Muscle layer of duodenum (tissue), 2 donors: Measurements from ENCODE around the gene XYLT1.

ENCODE experiments used
- H3K27ac ChIP-seq: one replicate; pipeline ENCODE4 v1.7.0; 2013; ENCODE audit warnings: mild to moderate bottlenecking, low read length
- H3K27me3 ChIP-seq: one replicate; pipeline ENCODE4 v1.7.0; 2013; ENCODE audit warnings: low read depth, mild to moderate bottlenecking, control low read depth, low read length
- H3K36me3 ChIP-seq, 2 donors: one replicate each; pipeline ENCODE4 v1.7.0; 2013; ENCODE audit warnings: low read length in 2 of 2, control low read depth in 1 of 2, mild to moderate bottlenecking in 1 of 2; ENCODE audit not compliant: insufficient read depth in 2 of 2, control insufficient read depth in 1 of 2
- H3K4me1 ChIP-seq, 2 donors: one replicate each; pipeline ENCODE4 v1.7.0; 2013; ENCODE audit warnings: low read length in 2 of 2, mild to moderate bottlenecking in 2 of 2, control low read depth in 1 of 2, moderate library complexity in 1 of 2; ENCODE audit not compliant: insufficient read depth in 2 of 2, control insufficient read depth in 1 of 2
- H3K4me3 ChIP-seq, 2 donors: one replicate each; pipeline ENCODE4 v1.7.0; 2013; ENCODE audit warnings: low read length in 2 of 2, low read depth in 1 of 2, mild to moderate bottlenecking in 1 of 2
- H3K9me3 ChIP-seq, 2 donors: one replicate each; pipeline ENCODE4 v1.7.0; 2013; ENCODE audit warnings: low read length in 2 of 2, control low read depth in 1 of 2, mild to moderate bottlenecking in 1 of 2; ENCODE audit not compliant: control insufficient read depth in 1 of 2
- donor health status: healthy.

The XYLT1 gene

DNA sequence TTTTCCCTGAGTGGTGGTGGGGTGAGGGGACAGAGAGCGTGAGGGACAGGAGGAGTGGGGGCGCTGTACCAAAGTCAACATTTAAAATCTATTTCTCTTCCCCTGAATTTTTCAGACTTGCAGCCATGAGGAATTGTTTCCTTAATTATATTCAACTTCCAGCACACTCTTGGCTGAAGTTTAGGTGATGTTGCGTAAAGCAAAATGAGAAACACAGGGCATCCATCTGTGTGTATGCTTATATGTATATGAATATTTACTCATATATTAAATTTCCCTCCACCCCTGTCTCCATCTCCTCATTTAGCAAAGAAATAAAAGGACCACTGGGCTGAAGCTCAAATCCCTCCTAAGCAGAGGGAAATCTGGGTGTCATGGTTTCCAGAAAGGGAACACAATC lies 218.1 kb downstream of the XYLT1 start:
- H3K9me3 ChIP-seq, result no peaks in the 10 kb centered on the region
- no peaks in the 10 kb centered on the region for H3K27me3 ChIP-seq
- no peak overlapping the region for H3K27ac ChIP-seq
- no peak overlapping the region for H3K4me3 ChIP-seq
- H3K4me1 ChIP-seq, result no peaks in the 10 kb centered on the region
- H3K36me3 ChIP-seq, result no peaks in the 10 kb centered on the region

DNA sequence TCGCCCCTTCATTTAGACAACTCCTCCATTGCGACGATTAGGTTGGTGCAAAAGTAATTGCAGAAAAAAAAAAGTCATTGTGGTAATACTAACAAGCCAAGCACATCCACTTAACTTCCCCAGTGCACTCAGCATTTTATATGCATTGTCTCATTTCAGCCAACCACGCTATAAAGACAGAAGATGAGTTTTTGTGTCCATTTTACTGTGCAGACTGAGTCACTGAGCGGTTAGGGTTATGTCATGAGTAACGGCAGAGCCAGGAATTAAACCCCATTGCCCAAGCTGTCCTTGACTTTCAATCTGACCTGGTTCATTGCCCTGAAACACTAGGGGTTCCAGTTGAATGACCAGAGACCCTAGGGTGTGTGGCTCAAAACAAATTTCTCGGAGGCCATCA lies 218.7 kb downstream of the XYLT1 start:
- H3K4me3 ChIP-seq, result no peak overlapping the region

GRCh38 chr16:17251496-17251895 lies 219.3 kb downstream of the XYLT1 start:
- Histone ChIP-seq H3K27me3 (no peaks in the 10 kb centered on the region), H3K27ac (no peak overlapping the region), H3K4me3 (no peak overlapping the region), H3K36me3 (no peaks in the 10 kb centered on the region), H3K9me3 (no peaks in the 10 kb centered on the region), H3K4me1 (no peaks in the 10 kb centered on the region)

More for the DNA sequence above, 218.7 kb downstream of the XYLT1 start:
- Histone ChIP-seq H3K9me3 (no peaks in the 10 kb centered on the region), H3K4me1 (no peaks in the 10 kb centered on the region), H3K27me3 (no peaks in the 10 kb centered on the region), H3K27ac (no peak overlapping the region), H3K36me3 (no peaks in the 10 kb centered on the region)

GRCh38 chr16:17246974-17247732 lies 223.6 kb downstream of the XYLT1 start:
- no peaks in the 10 kb centered on the region for H3K36me3 ChIP-seq
- H3K4me3 ChIP-seq, result no peak overlapping the region
- no peaks in the 10 kb centered on the region for H3K27me3 ChIP-seq
- no peaks in the 10 kb centered on the region for H3K9me3 ChIP-seq
- no peaks in the 10 kb centered on the region for H3K4me1 ChIP-seq
- H3K27ac ChIP-seq, result no peak overlapping the region

DNA sequence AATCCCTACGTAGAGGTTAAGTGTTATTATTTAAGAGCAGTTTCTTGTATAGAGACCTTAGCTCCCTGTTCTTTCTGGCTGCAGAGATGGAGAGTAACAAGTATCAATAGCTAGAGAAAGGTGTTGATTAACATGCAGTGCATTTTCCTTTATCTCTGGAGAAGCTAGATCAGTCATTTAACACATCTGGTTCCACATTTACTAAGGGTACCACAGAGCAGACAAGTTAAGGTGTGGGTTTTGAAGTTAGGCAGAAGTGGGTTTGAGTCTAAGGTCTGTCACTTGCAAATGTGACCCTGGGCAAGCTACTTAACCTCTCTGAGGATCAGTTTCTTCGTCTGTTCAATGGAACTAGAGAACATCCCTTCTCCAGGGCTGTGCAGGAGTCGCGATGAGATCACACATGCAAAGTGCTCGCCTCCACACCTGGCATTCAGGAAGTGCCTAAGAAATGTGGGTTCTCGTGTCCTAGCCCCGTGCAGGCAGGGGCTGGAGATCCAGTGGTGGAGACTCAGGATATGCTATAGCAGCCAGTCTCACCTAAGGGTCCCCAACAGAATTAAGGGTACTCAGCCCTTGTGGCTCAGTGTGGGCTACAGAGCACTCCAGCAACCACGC lies 224.4 kb downstream of the XYLT1 start:
- Histone ChIP-seq H3K27me3 (no peaks in the 10 kb centered on the region), H3K4me1 (no peaks in the 10 kb centered on the region), H3K36me3 (no peaks in the 10 kb centered on the region), H3K4me3 (no peak overlapping the region), H3K9me3 (no peaks in the 10 kb centered on the region), H3K27ac (no peak overlapping the region)

DNA sequence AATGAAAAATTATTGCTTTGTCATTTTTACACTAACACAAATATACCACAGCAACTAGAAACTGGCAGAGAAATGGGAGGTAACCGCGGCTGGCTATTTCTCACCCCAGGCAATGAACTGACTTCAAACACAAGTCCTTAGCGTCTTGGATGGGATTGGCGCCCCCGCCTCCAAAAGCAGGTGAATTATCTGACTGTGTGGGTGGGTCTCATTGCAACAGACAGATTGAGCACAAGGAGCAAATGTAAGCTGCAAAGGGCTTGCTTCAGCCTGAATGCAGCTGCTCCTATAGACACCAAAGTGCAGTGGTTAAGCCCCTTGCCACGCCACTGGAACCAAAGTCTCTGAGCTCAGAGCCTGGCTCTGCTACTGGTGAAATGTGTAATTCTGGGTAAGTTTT lies 225.0 kb downstream of the XYLT1 start:
- H3K4me1 ChIP-seq, result no peaks in the 10 kb centered on the region
- no peak overlapping the region for H3K4me3 ChIP-seq
- H3K36me3 ChIP-seq, result no peaks in the 10 kb centered on the region

DNA sequence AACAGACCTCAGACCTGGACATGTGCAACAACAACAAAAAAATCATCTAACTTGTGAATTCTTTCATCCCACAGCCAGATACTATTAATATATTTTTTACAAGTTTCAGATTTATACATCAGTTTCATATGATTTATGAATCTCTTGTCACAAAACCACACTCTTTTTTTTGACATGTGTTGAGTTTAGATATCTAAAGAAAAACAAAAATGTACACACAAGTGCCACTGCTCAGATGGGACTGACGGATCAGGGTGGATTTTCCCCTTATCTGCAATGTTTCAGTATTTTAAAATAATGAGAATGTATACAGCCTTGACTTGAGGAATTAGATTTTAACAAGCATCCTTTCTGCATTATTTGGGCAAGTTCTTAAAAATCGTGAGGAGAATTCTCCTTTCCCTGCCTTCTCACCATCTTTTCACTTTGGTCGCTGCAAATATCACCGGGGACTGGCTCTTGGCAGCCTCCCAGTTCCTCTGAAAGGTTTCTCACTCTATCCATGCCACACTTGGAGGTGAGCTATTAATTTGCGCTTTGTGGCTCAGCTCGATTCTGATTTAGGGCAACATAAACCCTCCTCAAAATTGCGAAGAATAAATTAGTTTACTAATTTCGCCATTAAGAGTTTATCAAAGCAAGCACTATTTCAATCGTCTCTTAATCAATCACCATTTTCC lies 225.7 kb downstream of the XYLT1 start:
- H3K4me1 ChIP-seq, result no peaks in the 10 kb centered on the region
- no peaks in the 10 kb centered on the region for H3K36me3 ChIP-seq
- no peak overlapping the region for H3K4me3 ChIP-seq
- H3K9me3 ChIP-seq, result no peaks in the 10 kb centered on the region
- H3K27me3 ChIP-seq, result no peaks in the 10 kb centered on the region
- H3K27ac ChIP-seq, result no peak overlapping the region

More for the DNA sequence above, 225.0 kb downstream of the XYLT1 start:
- Histone ChIP-seq H3K9me3 (no peaks in the 10 kb centered on the region), H3K27ac (no peak overlapping the region), H3K27me3 (no peaks in the 10 kb centered on the region)

- Histone ChIP-seq H3K27me3 (no peaks in the 10 kb centered on the region), H3K4me3 (no peak overlapping the region), H3K36me3 (no peaks in the 10 kb centered on the region), H3K9me3 (no peaks in the 10 kb centered on the region), H3K4me1 (no peaks in the 10 kb centered on the region), H3K27ac (no peak overlapping the region)
Measured at GRCh38 chr16:17241264-17241835, 229.4 kb downstream of the XYLT1 start.

GRCh38 chr16:17238285-17239028 lies 232.3 kb downstream of the XYLT1 start:
- Histone ChIP-seq H3K36me3 (no peaks in the 10 kb centered on the region), H3K4me3 (no peak overlapping the region), H3K4me1 (no peaks in the 10 kb centered on the region), H3K9me3 (no peaks in the 10 kb centered on the region), H3K27ac (no peak overlapping the region), H3K27me3 (no peaks in the 10 kb centered on the region)

- no peak overlapping the region for H3K27ac ChIP-seq
- no peaks in the 10 kb centered on the region for H3K4me1 ChIP-seq
- no peaks in the 10 kb centered on the region for H3K27me3 ChIP-seq
- H3K4me3 ChIP-seq, result no peak overlapping the region
- no peaks in the 10 kb centered on the region for H3K9me3 ChIP-seq
- no peaks in the 10 kb centered on the region for H3K36me3 ChIP-seq
Measured at GRCh38 chr16:17237350-17237944, 233.3 kb downstream of the XYLT1 start.
